IgD-negative memory B cell (primary cell): ENCODE results near the gene NUDT3. TPM values are rescaled to one million over a fixed set of nuclear protein-coding genes. Genes with fewer than 3 reads are reported as not detected.
"Not testable (repeated sequence)": the region's sequence is repeated elsewhere in the genome, so short reads cannot be mapped to it uniquely, and the experiment has no call there.

Source experiments
- H3K27ac Mint-ChIP-seq, 3 donors: one replicate each; pipeline ENCODE4 v1.8.0; 2020 to 2022; ENCODE audit warnings: mild to moderate bottlenecking in 3 of 3, mixed read lengths in 3 of 3, moderate library complexity in 1 of 3
- H3K27me3 Mint-ChIP-seq: one replicate; pipeline ENCODE4 v1.8.0; 2021; ENCODE audit warnings: mixed read lengths
- H3K36me3 Mint-ChIP-seq: one replicate; pipeline ENCODE4 v1.8.0; 2020; ENCODE audit warnings: mild to moderate bottlenecking, mixed read lengths
- H3K4me1 Mint-ChIP-seq, 3 donors: one replicate each; pipeline ENCODE4 v1.8.0; 2020 to 2022; ENCODE audit warnings: mixed read lengths in 3 of 3, mild to moderate bottlenecking in 1 of 3
- H3K4me3 Mint-ChIP-seq, 4 donors: one replicate each; pipeline ENCODE4 v1.8.0; 2020 to 2022; ENCODE audit warnings: mild to moderate bottlenecking in 4 of 4, mixed read lengths in 4 of 4, moderate library complexity in 3 of 4
- H3K9me3 Mint-ChIP-seq, 3 donors: one replicate each; pipeline ENCODE4 v1.8.0; 2020 to 2021; ENCODE audit warnings: mixed read lengths in 3 of 3, mild to moderate bottlenecking in 1 of 3
- polyA plus RNA-seq: library from polyadenylated mRNA; unstranded; fragments of 300-500 nt; fragmentation: Illumina TruSeq; gene quantifications from one replicate; pipeline ENCODE4 v1.2.3, GENCODE V29; 2021

The NUDT3 gene
- polyA plus RNA-seq, 1 donor from 2014 or later: 11.2 TPM

- H3K4me3 Mint-ChIP-seq: no peak overlapping the region
- no peaks in the 10 kb centered on the region for H3K9me3 Mint-ChIP-seq
- peaks cover 4 to 14% (median 6%) of the 10 kb centered on the region in 3 donors for H3K4me1 Mint-ChIP-seq
- H3K27me3 Mint-ChIP-seq: no peaks in the 10 kb centered on the region
- peaks cover 2% of the 10 kb centered on the region for H3K36me3 Mint-ChIP-seq
- H3K27ac Mint-ChIP-seq: peak overlapping the region in 1 of 3 donors; percentile 88
Measured at GRCh38 chr6:34275128-34275804, 117.2 kb downstream of the NUDT3 start.

GRCh38 chr6:34274129-34274528 lies 118.3 kb downstream of the NUDT3 start:
- Mint-ChIP-seq H3K9me3 (no peaks in the 10 kb centered on the region), H3K36me3 (peaks cover 2% of the 10 kb centered on the region), H3K27me3 (no peaks in the 10 kb centered on the region), H3K27ac (no peak overlapping the region), H3K4me3 (no peak overlapping the region), H3K4me1 (peaks cover 4 to 12% (median 6%) of the 10 kb centered on the region in 3 donors)

- Mint-ChIP-seq H3K4me3 (no peak overlapping the region), H3K4me1 (peaks cover 4 to 12% (median 6%) of the 10 kb centered on the region in 3 donors), H3K27me3 (no peaks in the 10 kb centered on the region), H3K27ac (no peak overlapping the region), H3K36me3 (peaks cover 2% of the 10 kb centered on the region), H3K9me3 (no peaks in the 10 kb centered on the region)
Measured at GRCh38 chr6:34273242-34273805, 119.1 kb downstream of the NUDT3 start.

- Mint-ChIP-seq H3K9me3 (no peaks in the 10 kb centered on the region), H3K27me3 (no peaks in the 10 kb centered on the region), H3K4me3 (no peak overlapping the region)
Measured at GRCh38 chr6:34272013-34272926, 120.2 kb downstream of the NUDT3 start.

GRCh38 chr6:34269658-34270341 lies 122.7 kb downstream of the NUDT3 start:
- H3K4me3 Mint-ChIP-seq, H3K36me3 Mint-ChIP-seq, H3K27ac Mint-ChIP-seq, H3K9me3 Mint-ChIP-seq, H3K27me3 Mint-ChIP-seq, H3K4me1 Mint-ChIP-seq: not testable (repeated sequence)

More at GRCh38 chr6:34272013-34272926, 120.2 kb downstream of the NUDT3 start:
- Mint-ChIP-seq H3K4me1 (peaks cover 2 to 12% (median 4%) of the 10 kb centered on the region in 3 donors), H3K27ac (no peak overlapping the region), H3K36me3 (no peaks in the 10 kb centered on the region)

GRCh38 chr6:34269132-34269531 lies 123.3 kb downstream of the NUDT3 start:
- H3K27me3 Mint-ChIP-seq, H3K36me3 Mint-ChIP-seq, H3K27ac Mint-ChIP-seq, H3K4me3 Mint-ChIP-seq, H3K9me3 Mint-ChIP-seq, H3K4me1 Mint-ChIP-seq: not testable (repeated sequence)

- H3K9me3 Mint-ChIP-seq: peaks cover 0 to 5% (median 0%) of the 10 kb centered on the region in 3 donors
- peaks cover 0 to 3% (median 0%) of the 10 kb centered on the region in 3 donors for H3K4me1 Mint-ChIP-seq
- H3K36me3 Mint-ChIP-seq: peaks cover 2% of the 10 kb centered on the region
- H3K27me3 Mint-ChIP-seq: no peaks in the 10 kb centered on the region
- H3K27ac Mint-ChIP-seq: no peak overlapping the region
- H3K4me3 Mint-ChIP-seq: no peak overlapping the region
Measured at GRCh38 chr6:34267746-34268145, 124.7 kb downstream of the NUDT3 start.

- H3K27ac Mint-ChIP-seq, H3K4me3 Mint-ChIP-seq, H3K9me3 Mint-ChIP-seq, H3K36me3 Mint-ChIP-seq, H3K27me3 Mint-ChIP-seq, H3K4me1 Mint-ChIP-seq: not testable (repeated sequence)
Measured at GRCh38 chr6:34263484-34263883, 129.0 kb downstream of the NUDT3 start.

GRCh38 chr6:34260576-34261267 lies 131.7 kb downstream of the NUDT3 start:
- H3K27me3 Mint-ChIP-seq: no peaks in the 10 kb centered on the region
- H3K4me3 Mint-ChIP-seq: no peak overlapping the region
- peaks cover 0 to 8% (median 0%) of the 10 kb centered on the region in 3 donors for H3K9me3 Mint-ChIP-seq
- no peaks in the 10 kb centered on the region for H3K4me1 Mint-ChIP-seq
- peaks cover 5% of the 10 kb centered on the region for H3K36me3 Mint-ChIP-seq
- H3K27ac Mint-ChIP-seq: no peak overlapping the region

- Mint-ChIP-seq H3K36me3 (peaks cover 5% of the 10 kb centered on the region), H3K4me3 (no peak overlapping the region), H3K27ac (no peak overlapping the region), H3K4me1 (no peaks in the 10 kb centered on the region), H3K27me3 (no peaks in the 10 kb centered on the region), H3K9me3 (peaks cover 0 to 3% (median 0%) of the 10 kb centered on the region in 3 donors)
Measured at GRCh38 chr6:34259529-34260069, 132.9 kb downstream of the NUDT3 start.

GRCh38 chr6:34252395-34252794 lies 140.1 kb downstream of the NUDT3 start:
- H3K36me3 Mint-ChIP-seq, H3K27me3 Mint-ChIP-seq, H3K27ac Mint-ChIP-seq, H3K9me3 Mint-ChIP-seq: not testable (repeated sequence)
- Mint-ChIP-seq H3K4me3 (peak overlapping the region in 1 of 4 donors; percentile 11), H3K4me1 (peaks cover 8 to 14% (median 9%) of the 10 kb centered on the region in 3 donors)

GRCh38 chr6:34249469-34250261 lies 142.8 kb downstream of the NUDT3 start:
- no peaks in the 10 kb centered on the region for H3K9me3 Mint-ChIP-seq
- peaks cover 8% of the 10 kb centered on the region for H3K36me3 Mint-ChIP-seq
- peaks cover 13 to 19% (median 18%) of the 10 kb centered on the region in 3 donors for H3K4me1 Mint-ChIP-seq
- peak overlapping the region; percentile 96 to 99 (median 96) for H3K4me3 Mint-ChIP-seq
- peak overlapping the region; percentile 90 to 98 (median 97) for H3K27ac Mint-ChIP-seq
- H3K27me3 Mint-ChIP-seq: no peaks in the 10 kb centered on the region

GRCh38 chr6:34248727-34249468 lies 143.6 kb downstream of the NUDT3 start, which contains the start of gene SMIM29:
Gene SMIM29, minus strand, starts transcription at chr6:34249006. Its CDS starts 1,215 bp downstream, at chr6:34247791.
- H3K4me1 Mint-ChIP-seq: peaks cover 13 to 22% (median 18%) of the 10 kb centered on the region in 3 donors
- H3K36me3 Mint-ChIP-seq: peaks cover 8% of the 10 kb centered on the region
- peak within 1 kb of the TSS; percentile 96 to 99 (median 96) for H3K4me3 Mint-ChIP-seq
- no peaks in the 10 kb centered on the region for H3K9me3 Mint-ChIP-seq
- no peaks in the 10 kb centered on the region for H3K27me3 Mint-ChIP-seq
- peak within 1 kb of the TSS; percentile 90 to 98 (median 97) for H3K27ac Mint-ChIP-seq
